ENCODE data around the gene ADD3. TPM values are rescaled to one million over a fixed set of nuclear protein-coding genes. Genes with fewer than 3 reads are reported as not detected.
"Not testable (repeated sequence)": the region's sequence is repeated elsewhere in the genome, so short reads cannot be mapped to it uniquely, and the experiment has no call there.

ADD3 gene
- total RNA-seq, 1 experiment from 2014 or later: 32.4 TPM

DNA sequence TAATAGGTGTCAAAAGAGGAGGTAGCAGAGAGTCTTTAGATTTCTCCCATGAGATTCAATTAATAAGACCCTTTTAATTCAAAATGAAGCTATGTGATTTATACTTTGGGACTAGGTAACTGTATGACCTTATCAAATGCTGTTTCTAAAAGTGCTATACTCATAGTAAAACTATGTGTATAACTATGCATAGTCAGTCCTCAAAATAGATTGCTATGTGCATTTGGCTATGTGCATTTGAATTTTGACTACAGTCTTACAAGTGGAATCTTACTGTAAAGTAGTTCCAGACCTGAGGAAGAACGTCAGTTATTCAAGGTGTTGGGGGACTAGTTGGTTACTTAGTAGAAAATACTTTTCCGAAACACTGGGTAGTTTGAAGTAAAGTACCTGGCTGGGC is 36.9 kb downstream of the ADD3 start:
- intact Hi-C loops (cut with micrococcal nuclease; ENCODE audit: unreplicated experiment): no loop called here
- in situ Hi-C loops (cut with HindIII; ENCODE audit: low pct_unique_long_range_greater_than_20kb, low sequenced_read_pairs): no loop called here
- TF ChIP-seq, protein P1, sequence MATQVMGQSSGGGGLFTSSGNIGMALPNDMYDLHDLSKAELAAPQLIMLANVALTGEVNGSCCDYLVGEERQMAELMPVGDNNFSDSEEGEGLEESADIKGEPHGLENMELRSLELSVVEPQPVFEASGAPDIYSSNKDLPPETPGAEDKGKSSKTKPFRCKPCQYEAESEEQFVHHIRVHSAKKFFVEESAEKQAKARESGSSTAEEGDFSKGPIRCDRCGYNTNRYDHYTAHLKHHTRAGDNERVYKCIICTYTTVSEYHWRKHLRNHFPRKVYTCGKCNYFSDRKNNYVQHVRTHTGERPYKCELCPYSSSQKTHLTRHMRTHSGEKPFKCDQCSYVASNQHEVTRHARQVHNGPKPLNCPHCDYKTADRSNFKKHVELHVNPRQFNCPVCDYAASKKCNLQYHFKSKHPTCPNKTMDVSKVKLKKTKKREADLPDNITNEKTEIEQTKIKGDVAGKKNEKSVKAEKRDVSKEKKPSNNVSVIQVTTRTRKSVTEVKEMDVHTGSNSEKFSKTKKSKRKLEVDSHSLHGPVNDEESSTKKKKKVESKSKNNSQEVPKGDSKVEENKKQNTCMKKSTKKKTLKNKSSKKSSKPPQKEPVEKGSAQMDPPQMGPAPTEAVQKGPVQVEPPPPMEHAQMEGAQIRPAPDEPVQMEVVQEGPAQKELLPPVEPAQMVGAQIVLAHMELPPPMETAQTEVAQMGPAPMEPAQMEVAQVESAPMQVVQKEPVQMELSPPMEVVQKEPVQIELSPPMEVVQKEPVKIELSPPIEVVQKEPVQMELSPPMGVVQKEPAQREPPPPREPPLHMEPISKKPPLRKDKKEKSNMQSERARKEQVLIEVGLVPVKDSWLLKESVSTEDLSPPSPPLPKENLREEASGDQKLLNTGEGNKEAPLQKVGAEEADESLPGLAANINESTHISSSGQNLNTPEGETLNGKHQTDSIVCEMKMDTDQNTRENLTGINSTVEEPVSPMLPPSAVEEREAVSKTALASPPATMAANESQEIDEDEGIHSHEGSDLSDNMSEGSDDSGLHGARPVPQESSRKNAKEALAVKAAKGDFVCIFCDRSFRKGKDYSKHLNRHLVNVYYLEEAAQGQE (IDR thresholded peaks at IDR 0.05; ENCODE audit: insufficient read depth in 1 of 2, low read depth in 2 of 2, low read length in 1 of 2): no peak
- TF ChIP-seq, protein P2, sequence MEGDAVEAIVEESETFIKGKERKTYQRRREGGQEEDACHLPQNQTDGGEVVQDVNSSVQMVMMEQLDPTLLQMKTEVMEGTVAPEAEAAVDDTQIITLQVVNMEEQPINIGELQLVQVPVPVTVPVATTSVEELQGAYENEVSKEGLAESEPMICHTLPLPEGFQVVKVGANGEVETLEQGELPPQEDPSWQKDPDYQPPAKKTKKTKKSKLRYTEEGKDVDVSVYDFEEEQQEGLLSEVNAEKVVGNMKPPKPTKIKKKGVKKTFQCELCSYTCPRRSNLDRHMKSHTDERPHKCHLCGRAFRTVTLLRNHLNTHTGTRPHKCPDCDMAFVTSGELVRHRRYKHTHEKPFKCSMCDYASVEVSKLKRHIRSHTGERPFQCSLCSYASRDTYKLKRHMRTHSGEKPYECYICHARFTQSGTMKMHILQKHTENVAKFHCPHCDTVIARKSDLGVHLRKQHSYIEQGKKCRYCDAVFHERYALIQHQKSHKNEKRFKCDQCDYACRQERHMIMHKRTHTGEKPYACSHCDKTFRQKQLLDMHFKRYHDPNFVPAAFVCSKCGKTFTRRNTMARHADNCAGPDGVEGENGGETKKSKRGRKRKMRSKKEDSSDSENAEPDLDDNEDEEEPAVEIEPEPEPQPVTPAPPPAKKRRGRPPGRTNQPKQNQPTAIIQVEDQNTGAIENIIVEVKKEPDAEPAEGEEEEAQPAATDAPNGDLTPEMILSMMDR (IDR thresholded peaks at IDR 0.05): no peak
- TF ChIP-seq SIN3A (IDR thresholded peaks at IDR 0.05; ENCODE audit: borderline replicate concordance, insufficient read depth, low read depth, low read length): no peak
- TF ChIP-seq TCF7L2 (IDR thresholded peaks at IDR 0.05; ENCODE audit: low read depth, low read length): no peak
- TF ChIP-seq POLR2AphosphoS5 (IDR thresholded peaks at IDR 0.05; ENCODE audit: low read depth, low read length): no peak
- Histone ChIP-seq H3K27ac (ENCODE audit: low read length) (no peak overlapping the region), H3K9me3 (ENCODE audit: control insufficient read depth, insufficient read depth, low read depth, low read length) (no peaks in the 10 kb centered on the region), H3K4me3 (ENCODE audit: low read depth in 2 of 2, low read length in 2 of 2) (no peak overlapping the region), H3K36me3 (ENCODE audit: control insufficient read depth, insufficient read depth, low read length) (no peaks in the 10 kb centered on the region), H3K4me1 (ENCODE audit: control insufficient read depth, insufficient read depth, low read length) (no peaks in the 10 kb centered on the region), H3K27me3 (ENCODE audit: control insufficient read depth, insufficient read depth, low read length) (no peaks in the 10 kb centered on the region)
- no peak for ATAC-seq
- no peak for DNase-seq (ENCODE audit: low read depth, low spot score)
- POLR2A ChIA-PET: interaction anchor here (1.2 kb wide), 1 partner anchor 14 kb away, joined by 3 read pairs; no protein-coding TSS in a partner anchor
- BruUV-seq (replicated peaks): no TSS peak
- CTCF ChIA-PET: no interaction called here

DNA sequence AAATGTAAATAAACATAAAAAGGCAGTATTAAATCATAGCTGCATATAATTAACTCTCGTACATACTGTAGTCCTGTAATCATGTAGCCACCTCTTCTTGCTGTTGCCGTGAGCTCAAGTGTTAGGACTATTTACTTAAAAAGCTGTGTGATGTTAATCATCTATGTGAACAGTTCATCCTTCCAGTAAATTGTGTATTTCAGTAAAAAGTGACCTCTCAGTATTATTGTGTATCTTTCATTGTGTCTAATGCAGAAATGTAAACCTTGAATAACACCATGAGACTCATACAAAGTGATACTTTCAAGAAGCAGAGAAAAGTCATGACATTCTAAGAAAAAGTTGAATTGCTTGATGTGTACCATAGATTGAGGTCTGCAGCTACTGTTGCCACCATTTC is 38.0 kb downstream of the ADD3 start:
- ChIA-PET POLR2A (interaction anchor here (0.6 kb wide), 1 partner anchor 1669 kb away, joined by 3 read pairs; no protein-coding TSS in a partner anchor), CTCF (no interaction called here)
- Histone ChIP-seq H3K27me3 (ENCODE audit: control insufficient read depth, insufficient read depth, low read length) (no peaks in the 10 kb centered on the region), H3K4me3 (ENCODE audit: low read depth in 2 of 2, low read length in 2 of 2) (no peak overlapping the region), H3K27ac (ENCODE audit: low read length) (no peak overlapping the region), H3K36me3 (ENCODE audit: control insufficient read depth, insufficient read depth, low read length) (no peaks in the 10 kb centered on the region), H3K4me1 (ENCODE audit: control insufficient read depth, insufficient read depth, low read length) (no peaks in the 10 kb centered on the region), H3K9me3 (ENCODE audit: control insufficient read depth, insufficient read depth, low read depth, low read length) (no peaks in the 10 kb centered on the region)
- DNase-seq (ENCODE audit: low read depth, low spot score) (no peak), ATAC-seq (no peak)
- in situ Hi-C loops (cut with HindIII; ENCODE audit: low pct_unique_long_range_greater_than_20kb, low sequenced_read_pairs) (no loop called here), intact Hi-C loops (cut with micrococcal nuclease; ENCODE audit: unreplicated experiment) (no loop called here)
- BruUV-seq (replicated peaks): no TSS peak
- TF ChIP-seq TCF7L2 (IDR thresholded peaks at IDR 0.05; ENCODE audit: low read depth, low read length) (no peak), POLR2AphosphoS5 (IDR thresholded peaks at IDR 0.05; ENCODE audit: low read depth, low read length) (no peak), SIN3A (IDR thresholded peaks at IDR 0.05; ENCODE audit: borderline replicate concordance, insufficient read depth, low read depth, low read length) (no peak)
- TF ChIP-seq, protein P2 (IDR thresholded peaks at IDR 0.05): no peak
- TF ChIP-seq, protein P1 (IDR thresholded peaks at IDR 0.05; ENCODE audit: insufficient read depth in 1 of 2, low read depth in 2 of 2, low read length in 1 of 2): no peak

DNA sequence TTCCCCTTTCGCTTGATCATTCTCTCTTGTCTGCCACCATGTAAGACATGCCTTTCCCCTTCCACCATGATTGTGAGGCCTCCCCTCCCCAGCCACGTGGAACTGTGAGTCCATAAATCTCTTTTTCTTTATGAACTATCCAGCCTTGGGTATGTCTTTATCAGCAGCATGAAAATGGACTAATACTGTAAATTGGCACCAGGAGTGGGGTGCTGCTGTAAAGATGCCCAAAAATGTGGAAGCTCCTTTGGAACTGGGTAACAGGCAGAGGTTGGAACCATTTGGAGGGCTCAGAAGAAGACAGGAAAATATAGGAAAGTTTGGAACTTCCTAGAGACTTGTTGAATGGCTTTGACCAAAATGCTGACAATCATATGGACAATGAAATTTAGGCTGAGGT is 40.4 kb downstream of the ADD3 start:
- H3K27me3 ChIP-seq (ENCODE audit: control insufficient read depth, insufficient read depth, low read length); H3K4me1 ChIP-seq (ENCODE audit: control insufficient read depth, insufficient read depth, low read length); in situ Hi-C loops (cut with HindIII; ENCODE audit: low pct_unique_long_range_greater_than_20kb, low sequenced_read_pairs); H3K27ac ChIP-seq (ENCODE audit: low read length); H3K36me3 ChIP-seq (ENCODE audit: control insufficient read depth, insufficient read depth, low read length); ATAC-seq; BruUV-seq (replicated peaks); DNase-seq (ENCODE audit: low read depth, low spot score); CTCF ChIA-PET; POLR2A ChIA-PET; intact Hi-C loops (cut with micrococcal nuclease; ENCODE audit: unreplicated experiment); H3K9me3 ChIP-seq (ENCODE audit: control insufficient read depth, insufficient read depth, low read depth, low read length); H3K4me3 ChIP-seq (ENCODE audit: low read depth in 2 of 2, low read length in 2 of 2): not testable (repeated sequence)

Data from Panc1 (cell line).